Osteoblast (primary cell): ENCODE results near the gene SLC25A34. TPM values are rescaled to one million over a fixed set of nuclear protein-coding genes. Genes with fewer than 3 reads are reported as not detected.
A peak's percentile ranks its signal among the peaks of the same experiment; 100 is the strongest.

Experiments
- DNase-seq: peaks from one replicate; pipeline ENCODE4 v3.0.0; 2011; ENCODE audit warnings: low spot score, mixed read lengths; ENCODE audit not compliant: insufficient read length; ENCODE audit errors: missing footprints
- H2AFZ ChIP-seq: 2 replicates; pipeline ENCODE4 v1.6.0; 2011; ENCODE audit warnings: mild to moderate bottlenecking, low read length
- H3K27ac ChIP-seq: 2 replicates; pipeline ENCODE4 v1.5.1; 2011; ENCODE audit warnings: mild to moderate bottlenecking, low read depth, low read length, moderate library complexity
- H3K27me3 ChIP-seq: 2 replicates; pipeline ENCODE4 v1.6.0; 2012; ENCODE audit warnings: mild to moderate bottlenecking, control low read depth, inconsistent platforms, low read length, moderate library complexity; ENCODE audit not compliant: insufficient read depth
- H3K36me3 ChIP-seq: 2 replicates; pipeline ENCODE4 v1.5.1; 2011; ENCODE audit warnings: mild to moderate bottlenecking, low read length, control low read depth, moderate library complexity; ENCODE audit not compliant: insufficient read depth
- H3K4me1 ChIP-seq: 2 replicates; pipeline ENCODE4 v1.5.1; 2011; ENCODE audit warnings: mild to moderate bottlenecking, low read length, control low read depth, moderate library complexity; ENCODE audit not compliant: insufficient read depth
- H3K4me2 ChIP-seq: 2 replicates; pipeline ENCODE4 v1.6.0; 2011; ENCODE audit warnings: mild to moderate bottlenecking, low read length; ENCODE audit not compliant: insufficient read depth
- H3K4me3 ChIP-seq: fragments of 200-600 bp; sonication (generic); 3 replicates; pipeline ENCODE4 v1.5.1; 2012; ENCODE audit warnings: mild to moderate bottlenecking, low read length, inconsistent platforms; ENCODE audit not compliant: insufficient read depth
- H3K79me2 ChIP-seq: 2 replicates; pipeline ENCODE4 v1.6.0; 2012; ENCODE audit warnings: mild to moderate bottlenecking, low read length, control low read depth, inconsistent platforms; ENCODE audit not compliant: insufficient read depth
- H3K9me3 ChIP-seq: 2 replicates; pipeline ENCODE4 v1.5.1; 2011; ENCODE audit warnings: low read depth, low read length, control low read depth
- H4K20me1 ChIP-seq: 2 replicates; pipeline ENCODE4 v1.6.0; 2012; ENCODE audit warnings: mild to moderate bottlenecking, low read length, control low read depth; ENCODE audit not compliant: insufficient read depth
- total RNA-seq: library from RNA; depleted of rRNA; stranded (reverse); fragments of >200 nt; gene quantifications from 2 replicates; pipeline ENCODE4 v1.2.3, GENCODE V29; 2012
- TF ChIP-seq, protein P1 (sequence below): IDR thresholded peaks from 2 replicates; pipeline ENCODE4 v1.5.1; 2011; ENCODE audit warnings: mild to moderate bottlenecking, low read depth, low read length, moderate library complexity; ENCODE audit errors: extremely low read depth

SLC25A34 gene
- total RNA-seq, 1 donor: 1.4 TPM

- Histone ChIP-seq H4K20me1 (peaks cover 14% of the 10 kb centered on the region), H3K27ac (peak within 1 kb of the TSS; percentile 76), H3K9me3 (no peaks in the 10 kb centered on the region), H3K36me3 (peaks cover 3% of the 10 kb centered on the region), H3K4me2 (peak within 1 kb of the TSS; percentile 88), H3K27me3 (no peaks in the 10 kb centered on the region), H2AFZ (peak within 1 kb of the TSS; percentile 56), H3K4me1 (peaks cover 35% of the 10 kb centered on the region), H3K79me2 (peaks cover 36% of the 10 kb centered on the region), H3K4me3 (peak within 1 kb of the TSS; percentile 83)
- peak; percentile 81 for DNase-seq
- TF ChIP-seq, protein P1, sequence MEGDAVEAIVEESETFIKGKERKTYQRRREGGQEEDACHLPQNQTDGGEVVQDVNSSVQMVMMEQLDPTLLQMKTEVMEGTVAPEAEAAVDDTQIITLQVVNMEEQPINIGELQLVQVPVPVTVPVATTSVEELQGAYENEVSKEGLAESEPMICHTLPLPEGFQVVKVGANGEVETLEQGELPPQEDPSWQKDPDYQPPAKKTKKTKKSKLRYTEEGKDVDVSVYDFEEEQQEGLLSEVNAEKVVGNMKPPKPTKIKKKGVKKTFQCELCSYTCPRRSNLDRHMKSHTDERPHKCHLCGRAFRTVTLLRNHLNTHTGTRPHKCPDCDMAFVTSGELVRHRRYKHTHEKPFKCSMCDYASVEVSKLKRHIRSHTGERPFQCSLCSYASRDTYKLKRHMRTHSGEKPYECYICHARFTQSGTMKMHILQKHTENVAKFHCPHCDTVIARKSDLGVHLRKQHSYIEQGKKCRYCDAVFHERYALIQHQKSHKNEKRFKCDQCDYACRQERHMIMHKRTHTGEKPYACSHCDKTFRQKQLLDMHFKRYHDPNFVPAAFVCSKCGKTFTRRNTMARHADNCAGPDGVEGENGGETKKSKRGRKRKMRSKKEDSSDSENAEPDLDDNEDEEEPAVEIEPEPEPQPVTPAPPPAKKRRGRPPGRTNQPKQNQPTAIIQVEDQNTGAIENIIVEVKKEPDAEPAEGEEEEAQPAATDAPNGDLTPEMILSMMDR: no peak
Observed at GRCh38 chr1:15758343-15758931, 22.4 kb downstream of the SLC25A34 start, which contains the start of gene FBLIM1. Gene FBLIM1 (plus strand): TSS chr1:15758795. CDS start chr1:15764984, 6,189 bp downstream.

DNA sequence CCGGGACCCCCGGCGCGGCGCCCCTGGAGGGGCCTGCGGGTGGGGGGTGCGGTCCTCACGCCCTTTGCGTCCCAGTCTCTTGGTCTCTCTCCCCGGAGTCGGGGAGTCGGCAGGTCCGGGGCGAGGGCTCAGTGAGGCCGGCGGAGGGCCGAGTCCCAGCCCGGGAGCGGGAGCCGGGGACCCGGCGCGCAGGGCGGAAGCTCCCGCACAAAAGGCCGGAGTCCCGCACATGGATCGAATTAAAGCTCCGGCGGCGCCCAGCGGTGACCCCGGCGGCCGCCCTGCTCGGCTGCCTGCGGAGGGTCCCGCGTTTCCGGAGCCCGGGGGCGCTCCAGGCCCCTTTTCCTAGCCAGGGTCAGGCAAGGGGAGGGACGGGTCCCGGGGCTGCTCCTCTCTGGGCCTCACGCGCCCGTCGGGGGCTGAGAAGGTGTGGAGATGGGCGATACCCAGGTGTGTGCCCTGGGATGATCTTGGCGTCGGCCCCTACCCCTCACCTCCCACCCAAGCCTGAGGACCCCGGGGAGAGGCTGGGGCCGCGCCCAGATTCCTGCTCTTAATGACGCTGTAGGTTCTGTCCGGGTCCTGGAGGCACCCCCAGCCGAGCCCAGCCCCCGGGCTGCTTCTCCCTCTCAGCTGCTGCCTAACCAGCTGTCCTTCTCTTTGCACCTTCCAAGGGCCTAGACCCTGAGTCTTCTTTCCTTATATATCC lies 23.0 kb downstream of the SLC25A34 start:
- Histone ChIP-seq H3K79me2 (peaks cover 40% of the 10 kb centered on the region), H3K9me3 (no peaks in the 10 kb centered on the region), H3K27me3 (no peaks in the 10 kb centered on the region), H4K20me1 (peaks cover 15% of the 10 kb centered on the region), H3K36me3 (peaks cover 4% of the 10 kb centered on the region), H2AFZ (peak overlapping the region; percentile 35), H3K27ac (peak overlapping the region; percentile 76), H3K4me1 (peaks cover 35% of the 10 kb centered on the region), H3K4me3 (peak overlapping the region; percentile 83), H3K4me2 (peak overlapping the region; percentile 88)
- TF ChIP-seq, protein P1: no peak
- DNase-seq: peak; percentile 95

DNA sequence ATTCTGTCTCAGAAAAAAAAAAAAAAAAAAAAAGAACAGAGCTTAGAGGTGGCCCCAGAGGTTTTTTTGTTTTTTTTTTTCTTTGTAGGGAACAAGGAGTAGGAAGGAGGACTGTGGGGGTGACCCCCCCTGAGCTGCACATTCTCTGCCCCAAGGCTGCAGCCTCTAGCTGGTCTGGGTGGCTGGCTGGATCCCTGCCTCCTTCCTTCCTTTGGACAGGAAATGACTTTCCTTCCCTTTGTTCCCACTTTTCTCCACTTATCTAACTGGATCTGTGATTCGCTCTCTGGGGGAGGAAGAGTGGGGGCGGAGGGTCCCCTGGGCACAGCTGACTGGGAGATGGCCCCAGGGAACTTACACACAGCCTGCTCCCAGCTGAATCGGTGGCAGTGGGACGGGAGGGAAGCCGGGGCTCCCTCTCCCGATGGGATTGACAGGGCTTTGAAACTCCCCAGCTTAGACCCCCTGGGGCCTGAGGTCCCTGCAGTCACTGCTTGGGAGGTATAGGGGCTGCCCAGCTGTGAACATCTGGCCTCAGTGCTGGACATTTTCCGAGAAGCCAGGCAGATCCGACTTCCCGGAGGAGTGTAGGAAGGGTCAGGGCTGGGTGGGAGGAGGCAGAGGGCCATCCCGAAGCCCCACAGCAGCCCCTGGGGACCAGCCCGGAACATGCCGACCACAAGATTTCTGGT lies 24.6 kb downstream of the SLC25A34 start:
- Histone ChIP-seq H3K4me3 (peak overlapping the region; percentile 83), H3K27me3 (no peaks in the 10 kb centered on the region), H4K20me1 (peaks cover 26% of the 10 kb centered on the region), H2AFZ (peak overlapping the region; percentile 27), H3K36me3 (peaks cover 20% of the 10 kb centered on the region), H3K9me3 (no peaks in the 10 kb centered on the region), H3K4me2 (peak overlapping the region; percentile 88), H3K79me2 (peaks cover 49% of the 10 kb centered on the region), H3K4me1 (peaks cover 41% of the 10 kb centered on the region), H3K27ac (peak overlapping the region; percentile 77)
- DNase-seq: peak; percentile 98
- TF ChIP-seq, protein P1: no peak
